HEK293T (cell line): ENCODE measurements around the gene SNCAIP.

Experiments used
- ARNT ChIP-seq: fragments of 450-650 bp; IDR thresholded peaks from 2 replicates; pipeline ENCODE4 v1.6.1; 2017; ENCODE audit warnings: mild to moderate bottlenecking
- BHLHE40 ChIP-seq: fragments of 450-650 bp; IDR thresholded peaks from 2 replicates; pipeline ENCODE4 v1.6.1; 2016; ENCODE audit warnings: mild to moderate bottlenecking, moderate library complexity, borderline replicate concordance
- FOXK2 ChIP-seq: fragments of 450-650 bp; IDR thresholded peaks from 2 replicates; pipeline ENCODE4 v1.6.1; 2016; ENCODE audit warnings: mild to moderate bottlenecking
- HDGF ChIP-seq: fragments of 450-650 bp; IDR thresholded peaks from 2 replicates; pipeline ENCODE4 v1.6.1; 2017; ENCODE audit warnings: antibody characterized with exemption, borderline replicate concordance
- NFRKB ChIP-seq: fragments of 450-650 bp; IDR thresholded peaks from 2 replicates; pipeline ENCODE4 v1.6.1; 2016; ENCODE audit warnings: mild to moderate bottlenecking, moderate library complexity
- PKNOX1 ChIP-seq: fragments of 450-650 bp; IDR thresholded peaks from 2 replicates; pipeline ENCODE4 v1.6.1; 2016
- ZNF384 ChIP-seq: fragments of 450-650 bp; IDR thresholded peaks from 2 replicates; pipeline ENCODE4 v1.6.1; 2016

- TF ChIP-seq HDGF (no peak), PKNOX1 (no peak), FOXK2 (no peak), ARNT (no peak), ZNF384 (no peak), BHLHE40 (no peak), NFRKB (no peak)
Observed at GRCh38 chr5:122400938-122401337, 88.9 kb downstream of the SNCAIP start.
